ENCODE measurements around the gene DCLK3. TPM values are rescaled to one million over a fixed set of nuclear protein-coding genes. Genes with fewer than 3 reads are reported as not detected.

DCLK3 gene
- total RNA-seq, 1 donor from 2014 or later = 0.10 TPM

GRCh38 chr3:36681867-36682266 lies 82.5 kb downstream of the DCLK3 start:
- Mint-ChIP-seq H3K4me3 (no peak overlapping the region), H3K36me3 (no peaks in the 10 kb centered on the region), H3K27me3 (no peaks in the 10 kb centered on the region), H3K27ac (no peak overlapping the region), H3K9me3 (peaks cover 21% of the 10 kb centered on the region), H3K4me1 (ENCODE audit: unreplicated experiment) (no peaks in the 10 kb centered on the region)
- TF ChIP-seq CTCF (conservative IDR thresholded peaks at IDR 0.05) = no peak
- no peak for DNase-seq (ENCODE audit: extremely low spot score, unreplicated experiment)

- Mint-ChIP-seq H3K27me3 (no peaks in the 10 kb centered on the region), H3K9me3 (peaks cover 21% of the 10 kb centered on the region)
Measured at GRCh38 chr3:36680952-36681351, 83.4 kb downstream of the DCLK3 start.

GRCh38 chr3:36679384-36680200 lies 84.8 kb downstream of the DCLK3 start:
- H3K27ac Mint-ChIP-seq = no peak overlapping the region
- H3K27me3 Mint-ChIP-seq = no peaks in the 10 kb centered on the region
- H3K4me1 Mint-ChIP-seq (ENCODE audit: unreplicated experiment) = no peaks in the 10 kb centered on the region
- no peak for DNase-seq (ENCODE audit: extremely low spot score, unreplicated experiment)
- H3K9me3 Mint-ChIP-seq = peaks cover 21% of the 10 kb centered on the region
- no peak overlapping the region for H3K4me3 Mint-ChIP-seq
- TF ChIP-seq CTCF (conservative IDR thresholded peaks at IDR 0.05) = no peak
- no peaks in the 10 kb centered on the region for H3K36me3 Mint-ChIP-seq

More at GRCh38 chr3:36680952-36681351, 83.4 kb downstream of the DCLK3 start:
- no peaks in the 10 kb centered on the region for H3K36me3 Mint-ChIP-seq
- no peak for TF ChIP-seq CTCF (conservative IDR thresholded peaks at IDR 0.05)
- no peak overlapping the region for H3K4me3 Mint-ChIP-seq
- no peak for DNase-seq (ENCODE audit: extremely low spot score, unreplicated experiment)
- H3K27ac Mint-ChIP-seq = no peak overlapping the region
- H3K4me1 Mint-ChIP-seq (ENCODE audit: unreplicated experiment) = no peaks in the 10 kb centered on the region

- Mint-ChIP-seq H3K4me3 (no peak overlapping the region), H3K9me3 (peaks cover 21% of the 10 kb centered on the region)
Measured at GRCh38 chr3:36678216-36679013, 85.9 kb downstream of the DCLK3 start.

More at GRCh38 chr3:36678216-36679013, 85.9 kb downstream of the DCLK3 start:
- TF ChIP-seq CTCF (conservative IDR thresholded peaks at IDR 0.05) = no peak
- H3K27ac Mint-ChIP-seq = no peak overlapping the region
- no peaks in the 10 kb centered on the region for H3K36me3 Mint-ChIP-seq
- no peak for DNase-seq (ENCODE audit: extremely low spot score, unreplicated experiment)
- H3K27me3 Mint-ChIP-seq = no peaks in the 10 kb centered on the region
- H3K4me1 Mint-ChIP-seq (ENCODE audit: unreplicated experiment) = no peaks in the 10 kb centered on the region

All from type B pancreatic cell (in vitro differentiated cells).